ENCODE data around the gene ERBB2. TPM values are rescaled to one million over a fixed set of nuclear protein-coding genes. Genes with fewer than 3 reads are reported as not detected.

ERBB2 gene
- total RNA-seq, 4 donors from 2014 or later, result 75.2 to 170 (median 86.5) TPM

- H3K4me3 ChIP-seq, result no peak overlapping the region
- TF ChIP-seq CTCF (IDR thresholded peaks at IDR 0.05), result no peak
- no peaks in the 10 kb centered on the region for H3K9me3 ChIP-seq
- H3K27ac ChIP-seq, result peak overlapping the region in 2 of 4 donors; percentile 9 to 17
- DNase-seq, result no peak
- H3K4me1 ChIP-seq, result peaks cover 15 to 61% (median 24%) of the 10 kb centered on the region in 3 donors
- intact Hi-C loops (cut with DNase I), result no loop called here
- H3K27me3 ChIP-seq, result no peaks in the 10 kb centered on the region
- peaks cover 0 to 78% (median 5%) of the 10 kb centered on the region in 3 donors for H3K36me3 ChIP-seq
- WGBS, 2 donors, result 62 to 70% methylated on average over 8 to 9 of the region's 12 CpGs
Measured at GRCh38 chr17:39679521-39680192, 20.2 kb upstream of the ERBB2 start.

- WGBS, 2 donors, result 91 to 94% methylated on average over 6 of the region's 9 CpGs
Measured at GRCh38 chr17:39683295-39683939, 16.4 kb upstream of the ERBB2 start.

GRCh38 chr17:39684369-39685192, 15.3 kb upstream of the ERBB2 start:
- Histone ChIP-seq H3K4me1 (peaks cover 10 to 52% (median 13%) of the 10 kb centered on the region in 3 donors), H3K9me3 (no peaks in the 10 kb centered on the region), H3K36me3 (peaks cover 0 to 59% (median 5%) of the 10 kb centered on the region in 3 donors), H3K27me3 (no peaks in the 10 kb centered on the region), H3K4me3 (no peak overlapping the region), H3K27ac (peak overlapping the region in 2 of 4 donors; percentile 34 to 60)
- DNase-seq, result no peak
- WGBS, 2 donors, result 89% methylated on average over 10 to 11 of the region's 12 CpGs
- intact Hi-C loops (cut with DNase I), result no loop called here
- TF ChIP-seq POLR2A (IDR thresholded peaks at IDR 0.05) (no peak), CTCF (IDR thresholded peaks at IDR 0.05) (no peak)

More at GRCh38 chr17:39683295-39683939, 16.4 kb upstream of the ERBB2 start:
- Histone ChIP-seq H3K4me3 (no peak overlapping the region), H3K4me1 (peaks cover 5 to 51% (median 7%) of the 10 kb centered on the region in 3 donors), H3K27me3 (no peaks in the 10 kb centered on the region), H3K36me3 (peaks cover 0 to 68% (median 5%) of the 10 kb centered on the region in 3 donors), H3K9me3 (no peaks in the 10 kb centered on the region), H3K27ac (peak overlapping the region in 1 of 4 donors; percentile 2)
- intact Hi-C loops (cut with DNase I), result no loop called here
- no peak for TF ChIP-seq CTCF (IDR thresholded peaks at IDR 0.05)
- TF ChIP-seq POLR2A (IDR thresholded peaks at IDR 0.05), result no peak
- no peak for DNase-seq

- H3K9me3 ChIP-seq, result no peaks in the 10 kb centered on the region
- TF ChIP-seq CTCF (IDR thresholded peaks at IDR 0.05), result no peak
- TF ChIP-seq POLR2A (IDR thresholded peaks at IDR 0.05), result no peak
- H3K36me3 ChIP-seq, result peaks cover 0 to 37% (median 5%) of the 10 kb centered on the region in 3 donors
- peaks cover 10 to 43% (median 13%) of the 10 kb centered on the region in 3 donors for H3K4me1 ChIP-seq
- intact Hi-C loops (cut with DNase I), result no loop called here
- DNase-seq, result no peak
- H3K27me3 ChIP-seq, result no peaks in the 10 kb centered on the region
- peak overlapping the region; percentile 86 to 96 (median 93) for H3K27ac ChIP-seq
- H3K4me3 ChIP-seq, result peak overlapping the region; percentile 58 to 86 (median 78)
- WGBS, 2 donors, result 33 to 57% methylated on average over 6 of the region's 6 CpGs
Measured at GRCh38 chr17:39687101-39687545, 12.7 kb upstream of the ERBB2 start.
